ENCODE data around the gene PLEKHN1.

DNA sequence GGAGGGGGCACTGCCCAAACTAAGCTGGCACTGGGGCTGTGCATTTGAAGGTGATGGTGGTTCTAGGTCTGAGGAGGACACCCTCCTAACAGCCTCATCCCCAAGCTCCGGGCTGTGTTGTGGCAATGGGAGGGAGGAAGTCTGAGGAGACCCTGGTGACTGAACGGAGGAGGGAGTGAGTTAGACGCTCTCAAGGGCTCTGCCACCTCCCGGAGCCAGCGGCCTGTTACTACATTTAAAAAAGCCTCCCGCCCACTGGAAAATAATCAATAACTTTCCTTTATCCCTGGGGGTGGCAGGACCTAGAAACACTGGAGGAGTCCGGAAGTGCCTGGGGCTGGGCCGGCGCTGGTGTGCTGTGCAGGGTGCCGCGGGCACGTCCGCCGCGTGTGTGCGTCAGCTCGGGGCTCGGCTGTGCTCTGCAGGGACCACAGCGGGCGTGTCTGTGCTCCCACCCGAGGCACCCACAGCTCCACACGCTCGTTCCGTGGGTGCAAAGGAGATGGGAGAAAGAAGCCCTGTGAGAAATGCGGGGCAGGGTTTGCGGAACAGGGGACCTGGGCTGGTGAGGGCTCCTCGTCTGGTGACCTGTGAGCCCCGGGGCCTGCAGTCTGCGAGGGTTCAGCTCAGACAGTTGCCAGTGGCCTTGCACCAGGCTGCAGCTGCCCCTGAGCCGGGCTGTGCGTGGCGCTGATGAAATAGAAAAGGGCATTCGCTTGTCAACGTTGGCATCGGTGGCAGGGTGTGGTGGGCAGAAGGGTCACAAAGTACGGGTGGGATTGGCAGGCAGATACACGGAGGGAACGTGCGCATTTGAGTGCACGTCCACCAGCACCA is 37.2 kb upstream of the PLEKHN1 start:
- TF ChIP-seq, protein P1, sequence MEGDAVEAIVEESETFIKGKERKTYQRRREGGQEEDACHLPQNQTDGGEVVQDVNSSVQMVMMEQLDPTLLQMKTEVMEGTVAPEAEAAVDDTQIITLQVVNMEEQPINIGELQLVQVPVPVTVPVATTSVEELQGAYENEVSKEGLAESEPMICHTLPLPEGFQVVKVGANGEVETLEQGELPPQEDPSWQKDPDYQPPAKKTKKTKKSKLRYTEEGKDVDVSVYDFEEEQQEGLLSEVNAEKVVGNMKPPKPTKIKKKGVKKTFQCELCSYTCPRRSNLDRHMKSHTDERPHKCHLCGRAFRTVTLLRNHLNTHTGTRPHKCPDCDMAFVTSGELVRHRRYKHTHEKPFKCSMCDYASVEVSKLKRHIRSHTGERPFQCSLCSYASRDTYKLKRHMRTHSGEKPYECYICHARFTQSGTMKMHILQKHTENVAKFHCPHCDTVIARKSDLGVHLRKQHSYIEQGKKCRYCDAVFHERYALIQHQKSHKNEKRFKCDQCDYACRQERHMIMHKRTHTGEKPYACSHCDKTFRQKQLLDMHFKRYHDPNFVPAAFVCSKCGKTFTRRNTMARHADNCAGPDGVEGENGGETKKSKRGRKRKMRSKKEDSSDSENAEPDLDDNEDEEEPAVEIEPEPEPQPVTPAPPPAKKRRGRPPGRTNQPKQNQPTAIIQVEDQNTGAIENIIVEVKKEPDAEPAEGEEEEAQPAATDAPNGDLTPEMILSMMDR (conservative IDR thresholded peaks at IDR 0.05; ENCODE audit: low read length): no peak
- TF ChIP-seq EZH2phosphoT487 (IDR thresholded peaks at IDR 0.05; ENCODE audit: borderline replicate concordance, low read depth, low read length): no peak
